ENCODE data around the gene GID8.

The GID8 gene

GRCh38 chr20:62941792-62942191 is 3.8 kb downstream of the GID8 start:
- in situ Hi-C loops (cut with MboI; ENCODE audit: low sequenced_read_pairs) = no loop called here

GRCh38 chr20:62942456-62942855 is 4.5 kb downstream of the GID8 start:
- in situ Hi-C loops (cut with MboI; ENCODE audit: low sequenced_read_pairs) = no loop called here

GRCh38 chr20:62943396-62943795 is 5.4 kb downstream of the GID8 start:
- in situ Hi-C loops (cut with MboI; ENCODE audit: low sequenced_read_pairs) = no loop called here

GRCh38 chr20:62944184-62944583 is 6.2 kb downstream of the GID8 start:
- in situ Hi-C loops (cut with MboI; ENCODE audit: low sequenced_read_pairs) = no loop called here

- in situ Hi-C loops (cut with MboI; ENCODE audit: low sequenced_read_pairs) = no loop called here
Observed at GRCh38 chr20:62944746-62945145, 6.8 kb downstream of the GID8 start.

- in situ Hi-C loops (cut with MboI; ENCODE audit: low sequenced_read_pairs) = no loop called here
Observed at GRCh38 chr20:62945771-62946339, 7.9 kb downstream of the GID8 start.

- in situ Hi-C loops (cut with MboI; ENCODE audit: low sequenced_read_pairs) = no loop called here
Observed at GRCh38 chr20:62946918-62947317, 9.0 kb downstream of the GID8 start.

- in situ Hi-C loops (cut with MboI; ENCODE audit: low sequenced_read_pairs) = no loop called here
Observed at GRCh38 chr20:62947532-62948300, 9.8 kb downstream of the GID8 start.

GRCh38 chr20:62949153-62949821 is 11.3 kb downstream of the GID8 start:
- in situ Hi-C loops (cut with MboI; ENCODE audit: low sequenced_read_pairs) = no loop called here

- in situ Hi-C loops (cut with MboI; ENCODE audit: low sequenced_read_pairs) = no loop called here
Observed at GRCh38 chr20:62949962-62950361, 12.0 kb downstream of the GID8 start.

GRCh38 chr20:62950741-62951140 is 12.8 kb downstream of the GID8 start:
- in situ Hi-C loops (cut with MboI; ENCODE audit: low sequenced_read_pairs) = no loop called here

- in situ Hi-C loops (cut with MboI; ENCODE audit: low sequenced_read_pairs) = no loop called here
Observed at GRCh38 chr20:62951143-62951895, 13.4 kb downstream of the GID8 start.

- in situ Hi-C loops (cut with MboI; ENCODE audit: low sequenced_read_pairs) = no loop called here
Observed at GRCh38 chr20:62951896-62952372, 14.0 kb downstream of the GID8 start.

- in situ Hi-C loops (cut with MboI; ENCODE audit: low sequenced_read_pairs) = no loop called here
Observed at GRCh38 chr20:62952373-62952967, 14.5 kb downstream of the GID8 start, which contains the start of gene SLC17A9. TSS of gene SLC17A9 (plus strand) at chr20:62952709. CDS start at chr20:62952831, 122 bp downstream.

- in situ Hi-C loops (cut with MboI; ENCODE audit: low sequenced_read_pairs) = no loop called here
Observed at GRCh38 chr20:62952968-62953838, 15.3 kb downstream of the GID8 start.

GRCh38 chr20:62953839-62954703 is 16.1 kb downstream of the GID8 start:
- in situ Hi-C loops (cut with MboI; ENCODE audit: low sequenced_read_pairs) = no loop called here

- in situ Hi-C loops (cut with MboI; ENCODE audit: low sequenced_read_pairs) = no loop called here
Observed at GRCh38 chr20:62955519-62956386, 17.8 kb downstream of the GID8 start.
